Stimulated activated CD4-positive, alpha-beta T cell treated with anti-CD3 and anti-CD28 coated beads, Interleukin-4, amount 100 ng/mL, for 4 hours (primary cell): ENCODE measurements around the gene ARMH1.
"Not testable (repeated sequence)": the region's sequence is repeated elsewhere in the genome, so short reads cannot be mapped to it uniquely, and the experiment has no call there.

Experiments
- DNase-seq, 2 experiments: peaks; one replicate each; pipeline ENCODE4 v3.0.0-alpha.2; 2020

ARMH1 gene

DNA sequence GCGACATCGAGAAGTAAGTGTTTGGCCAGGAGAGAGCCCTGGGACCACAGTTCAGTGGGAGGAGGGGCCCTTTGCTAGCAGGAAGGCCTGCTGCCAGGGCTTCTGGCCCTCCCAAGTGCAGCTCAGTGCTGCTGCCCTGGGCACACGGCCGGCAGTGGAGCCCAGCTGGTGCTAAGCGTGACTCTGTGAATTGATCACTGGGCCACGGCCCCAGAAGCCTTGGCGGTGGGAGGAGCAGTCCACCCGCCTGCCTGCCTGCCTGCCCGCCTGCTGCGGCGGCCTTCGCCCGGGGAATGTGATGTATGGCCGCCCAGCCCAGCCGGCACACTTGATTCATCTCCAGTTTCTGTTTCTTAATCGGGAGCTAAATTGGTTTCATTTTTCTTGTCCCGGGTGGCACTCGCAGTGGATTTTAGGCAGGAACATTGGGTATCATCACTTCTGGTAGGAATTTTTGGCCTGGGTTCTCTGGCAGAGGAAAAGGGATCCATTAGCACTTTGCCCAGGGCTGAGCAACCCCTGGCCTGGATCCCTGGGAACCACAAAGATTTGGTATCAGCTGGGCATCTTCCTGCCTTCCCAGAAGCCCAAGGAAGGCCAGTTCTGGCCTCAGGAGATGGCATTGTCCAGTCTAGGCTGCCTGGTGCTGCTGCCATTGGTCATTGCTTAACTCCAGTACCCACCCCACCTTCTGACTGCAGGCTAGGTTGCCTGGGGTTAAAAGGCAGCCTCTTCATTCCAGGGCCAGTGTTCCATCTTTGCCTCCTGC is 28.9 kb upstream of the ARMH1 start:
- DNase-seq = no peak

- no peak for DNase-seq
Measured at GRCh38 chr1:44646261-44647110, 28.0 kb upstream of the ARMH1 start.

GRCh38 chr1:44647896-44648295 is 26.6 kb upstream of the ARMH1 start:
- DNase-seq = no peak

DNA sequence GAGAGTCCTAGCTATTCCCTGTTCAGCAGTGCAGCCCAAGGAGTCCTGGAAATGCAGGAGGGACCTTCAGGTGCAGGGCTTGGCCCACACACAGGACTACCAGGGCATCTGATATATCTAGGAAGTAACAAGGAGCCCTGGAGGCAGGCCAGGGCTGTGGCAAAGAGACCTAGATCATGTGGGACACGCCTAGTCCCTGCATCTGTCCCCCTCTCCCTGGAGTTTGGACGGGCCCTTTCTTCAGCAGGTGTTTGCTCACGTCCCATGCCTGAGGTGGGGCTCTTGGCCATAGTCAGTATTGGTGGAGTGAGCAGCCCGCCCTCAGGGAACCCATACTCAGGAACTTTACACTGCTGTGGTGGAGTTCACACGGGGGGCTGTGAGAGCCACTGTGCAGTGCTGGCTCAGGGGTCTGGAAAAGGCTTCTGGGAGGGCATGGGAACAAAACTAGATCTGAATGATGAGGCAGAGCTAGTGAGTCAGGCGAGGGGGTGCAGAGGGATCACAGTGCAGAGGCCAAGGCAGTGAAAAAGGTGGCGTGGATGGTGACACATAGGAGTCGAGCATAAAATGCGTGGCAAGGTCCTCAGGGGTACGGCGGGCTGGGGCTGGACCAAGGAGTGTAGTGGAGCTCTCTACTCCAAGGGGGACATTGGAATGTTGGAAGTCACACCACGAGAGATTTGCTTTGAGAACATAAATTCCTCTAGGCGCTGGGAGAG is 25.8 kb upstream of the ARMH1 start:
- no peak for DNase-seq

DNA sequence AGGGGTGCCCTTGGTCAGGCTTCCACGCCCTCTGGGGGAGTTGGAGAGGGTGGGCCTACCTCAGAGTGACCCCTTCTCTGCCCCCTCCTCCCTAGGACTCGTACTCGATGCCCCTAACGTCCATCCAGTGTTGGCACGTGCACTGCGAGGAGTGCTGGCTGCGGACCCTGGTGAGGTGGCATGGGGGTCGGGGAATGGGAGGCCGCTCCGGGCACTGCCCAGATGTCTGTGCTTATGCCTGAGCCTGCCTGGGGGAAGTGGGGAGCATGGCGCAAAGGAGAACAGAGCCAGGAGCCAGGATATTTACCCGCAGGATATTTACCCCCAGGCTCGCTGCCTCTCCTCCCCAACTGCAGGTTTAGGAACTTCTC is 24.7 kb upstream of the ARMH1 start:
- no peak for DNase-seq

DNA sequence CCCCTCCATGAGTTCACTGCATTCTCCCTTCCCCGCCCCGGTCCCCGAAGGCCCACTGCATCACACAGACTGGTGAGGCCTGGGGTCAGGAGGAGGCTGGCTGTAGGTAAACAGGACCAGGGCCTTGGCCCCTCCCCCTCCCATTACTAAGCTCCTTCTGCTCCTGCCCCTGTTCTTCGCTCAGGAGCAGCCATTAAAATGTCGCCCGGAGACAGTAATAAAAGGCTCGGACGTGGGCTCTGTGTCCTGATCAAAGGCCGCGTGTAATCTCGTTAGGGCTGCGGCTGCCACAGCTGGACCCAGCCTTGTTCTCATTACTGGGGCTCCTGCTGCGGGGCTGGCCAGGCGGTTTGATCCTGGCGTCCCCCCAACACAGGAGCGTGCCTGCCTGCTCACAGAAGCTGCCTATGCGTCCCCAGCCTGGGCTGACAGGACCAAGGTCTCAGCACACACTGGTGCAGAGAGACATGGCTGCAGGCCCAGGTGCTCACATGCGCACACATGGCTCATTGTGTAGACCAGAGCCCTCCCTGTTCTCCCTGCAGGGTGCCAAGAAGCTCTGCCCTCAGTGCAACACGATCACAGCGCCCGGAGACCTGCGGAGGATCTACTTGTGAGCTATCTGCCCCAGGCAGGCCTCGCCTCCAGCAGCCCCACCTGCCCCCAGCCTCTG is 24.2 kb upstream of the ARMH1 start:
- DNase-seq = no peak

DNA sequence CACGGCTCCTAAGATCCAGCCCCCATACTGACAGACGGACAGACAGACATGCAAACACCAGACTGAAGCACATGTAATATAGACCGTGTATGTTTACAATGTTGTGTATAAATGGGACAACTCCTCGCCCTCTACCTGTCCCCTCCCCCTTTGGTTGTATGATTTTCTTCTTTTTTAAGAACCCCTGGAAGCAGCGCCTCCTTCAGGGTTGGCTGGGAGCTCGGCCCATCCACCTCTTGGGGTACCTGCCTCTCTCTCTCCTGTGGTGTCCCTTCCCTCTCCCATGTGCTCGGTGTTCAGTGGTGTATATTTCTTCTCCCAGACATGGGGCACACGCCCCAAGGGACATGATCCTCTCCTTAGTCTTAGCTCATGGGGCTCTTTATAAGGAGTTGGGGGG is 23.4 kb upstream of the ARMH1 start:
- DNase-seq = no peak

- DNase-seq = peak; percentile 69 to 72
Measured at GRCh38 chr1:44652445-44653106, 21.9 kb upstream of the ARMH1 start.

GRCh38 chr1:44653107-44653964 is 21.2 kb upstream of the ARMH1 start:
- DNase-seq = no peak

DNA sequence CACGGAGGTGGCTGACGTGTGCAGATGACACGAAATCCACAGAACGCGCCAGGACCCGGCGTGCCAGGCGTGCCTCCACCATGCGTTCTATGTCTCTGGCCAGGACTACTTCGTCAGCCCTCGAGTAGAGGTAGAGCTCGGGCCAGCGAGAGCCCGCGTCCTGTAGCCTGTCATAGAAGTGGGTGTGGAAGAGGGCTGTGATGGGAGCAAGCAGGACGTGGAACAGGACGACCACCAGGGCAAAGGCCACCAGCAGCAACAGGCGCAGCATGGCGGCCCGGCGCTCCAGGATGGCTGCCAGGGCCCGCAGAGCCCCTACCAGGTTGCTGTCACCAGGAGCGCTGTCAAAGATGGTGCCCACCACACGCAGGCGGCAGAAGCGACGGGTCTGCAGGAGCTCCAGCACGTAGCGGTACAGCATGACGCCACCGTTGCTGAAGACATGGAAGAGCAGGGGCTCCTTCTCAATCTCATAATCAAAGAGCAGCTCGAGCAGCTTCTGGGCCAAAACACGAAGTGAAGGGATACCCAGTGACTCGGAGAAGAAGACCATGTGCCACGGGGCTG is 19.8 kb upstream of the ARMH1 start:
- no peak for DNase-seq

- no peak for DNase-seq
Measured at GRCh38 chr1:44655609-44656008, 18.9 kb upstream of the ARMH1 start.

DNA sequence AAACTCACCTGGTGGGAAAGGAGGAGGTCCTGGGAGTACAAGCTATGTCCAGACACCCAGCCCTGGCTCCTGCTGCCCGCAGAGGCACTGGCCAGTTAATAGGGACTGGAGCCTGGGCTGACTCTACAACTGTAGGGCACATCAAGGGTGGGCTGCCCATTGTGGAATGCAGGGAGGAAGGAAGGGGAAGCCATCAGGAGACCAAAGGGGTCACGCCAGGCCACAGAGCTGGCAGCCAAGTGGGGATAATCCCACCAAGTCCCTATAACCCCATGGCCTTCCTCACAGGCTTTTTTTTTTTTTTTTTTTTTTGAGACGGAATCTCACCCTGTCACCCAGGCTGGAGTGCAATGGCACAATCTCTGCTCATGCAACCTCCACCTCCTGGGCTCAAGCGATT is 14.9 kb upstream of the ARMH1 start:
- DNase-seq = no peak

DNA sequence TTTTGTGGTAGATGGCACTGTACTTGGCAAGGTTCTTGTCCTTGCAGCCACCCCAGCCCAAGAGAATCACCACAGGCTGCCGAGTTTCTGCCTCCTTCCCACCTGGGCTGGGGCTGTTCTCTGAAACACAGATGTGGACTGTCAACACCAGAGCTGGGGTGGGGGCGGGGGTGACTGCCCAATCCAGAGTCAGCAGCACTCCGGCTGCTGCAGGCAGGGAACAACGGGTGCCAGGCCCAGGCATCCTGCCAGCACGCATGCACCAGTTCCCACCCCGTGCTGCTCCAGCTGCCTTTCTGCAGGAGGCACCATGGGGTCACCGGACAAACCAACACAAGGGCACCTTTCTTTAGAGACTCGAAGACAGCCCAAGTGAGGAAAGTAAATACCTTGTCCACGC is 14.3 kb upstream of the ARMH1 start:
- no peak for DNase-seq

DNA sequence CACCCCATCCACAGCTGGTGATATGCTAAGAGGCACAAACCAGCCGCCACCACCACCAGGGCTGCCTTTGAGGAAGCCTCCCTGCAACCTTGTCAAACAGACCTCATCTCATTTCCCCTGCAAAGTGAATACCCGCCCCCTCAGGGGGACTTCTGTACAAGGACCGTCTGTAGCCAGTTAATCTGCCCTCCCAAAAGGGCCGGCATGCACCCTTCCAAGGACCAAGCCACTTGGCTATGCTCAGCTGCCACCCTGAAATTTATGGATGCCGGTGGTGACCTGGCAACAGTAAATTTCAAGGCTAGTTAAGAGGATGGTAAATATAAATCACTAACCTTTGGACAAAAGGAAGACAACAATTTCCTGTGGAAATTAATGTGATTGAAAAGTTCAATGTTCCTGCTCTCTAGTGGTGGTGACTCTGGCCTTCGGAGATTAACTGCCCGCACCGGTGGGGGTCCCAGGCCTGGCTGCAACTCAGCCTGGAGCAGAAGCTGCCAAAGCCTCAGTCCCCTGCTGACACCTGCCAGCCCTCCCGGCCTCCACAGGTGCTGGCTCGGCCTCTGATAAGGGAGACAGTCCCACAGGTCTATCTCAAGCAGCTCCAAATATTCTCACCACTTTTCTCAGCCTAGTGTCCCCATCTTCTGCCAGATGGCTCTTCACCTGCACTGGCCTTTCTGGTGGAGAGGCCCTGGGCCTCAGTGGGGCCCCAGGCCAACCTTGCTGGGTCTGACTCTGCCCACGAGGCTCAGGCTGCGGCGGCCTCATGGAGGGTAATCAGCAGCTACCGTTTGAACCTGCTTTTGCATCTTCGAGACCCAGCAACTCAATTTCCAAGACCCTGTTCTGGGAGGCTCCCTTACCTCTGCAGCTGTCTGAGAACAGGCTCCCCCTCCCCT is 12.5 kb upstream of the ARMH1 start:
- no peak for DNase-seq

DNA sequence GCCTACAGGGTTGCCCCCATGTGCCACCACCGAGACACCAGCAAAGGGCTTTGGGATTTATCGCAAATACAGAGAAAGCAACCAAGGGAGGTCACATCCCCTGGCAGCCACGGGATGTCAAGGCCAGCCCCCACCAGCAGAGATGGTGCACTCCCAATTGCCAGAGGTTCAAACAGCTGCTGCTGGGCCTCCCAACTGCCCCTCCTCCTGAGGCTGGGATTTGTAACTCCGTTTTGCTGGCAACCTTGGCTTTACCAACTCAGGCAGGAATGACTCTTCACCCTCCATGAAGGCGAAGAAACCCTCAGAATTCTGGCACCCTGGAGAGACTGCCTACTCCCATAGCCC is 11.9 kb upstream of the ARMH1 start:
- no peak for DNase-seq

- no peak for DNase-seq
Measured at GRCh38 chr1:44663417-44663816, 11.1 kb upstream of the ARMH1 start.

DNA sequence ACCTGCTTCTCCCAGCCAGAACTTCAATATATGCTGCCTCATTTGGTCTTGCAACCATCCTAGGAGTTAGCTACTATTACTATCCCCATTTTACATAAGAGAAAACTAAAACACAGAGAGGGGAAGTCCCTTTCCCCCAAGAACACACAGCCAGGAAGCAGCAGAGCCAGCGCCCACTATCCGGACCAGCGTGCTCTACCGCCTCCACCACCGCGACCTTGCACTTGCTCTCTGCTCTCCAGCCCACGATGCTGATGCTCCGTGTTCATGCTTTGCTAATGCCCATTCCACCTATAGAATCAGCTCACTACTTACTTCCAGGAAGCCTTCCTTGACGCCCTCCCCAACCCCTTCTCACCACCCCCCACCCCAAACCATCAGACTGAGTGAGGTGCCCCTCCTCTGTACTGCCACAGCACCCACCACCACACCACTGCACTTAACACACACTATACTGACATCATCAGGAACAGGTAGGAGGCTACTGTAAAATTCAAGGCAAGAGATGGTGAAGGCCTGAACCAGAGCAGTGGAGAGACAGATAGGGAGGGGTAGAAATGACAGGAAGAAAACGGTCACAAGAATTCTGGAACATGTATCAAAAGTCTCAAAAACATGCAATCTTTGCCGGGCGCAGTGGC is 9.7 kb upstream of the ARMH1 start:
- DNase-seq = peak; percentile 42 to 60

GRCh38 chr1:44666719-44667118 is 7.8 kb upstream of the ARMH1 start:
- DNase-seq = not testable (repeated sequence)

DNA sequence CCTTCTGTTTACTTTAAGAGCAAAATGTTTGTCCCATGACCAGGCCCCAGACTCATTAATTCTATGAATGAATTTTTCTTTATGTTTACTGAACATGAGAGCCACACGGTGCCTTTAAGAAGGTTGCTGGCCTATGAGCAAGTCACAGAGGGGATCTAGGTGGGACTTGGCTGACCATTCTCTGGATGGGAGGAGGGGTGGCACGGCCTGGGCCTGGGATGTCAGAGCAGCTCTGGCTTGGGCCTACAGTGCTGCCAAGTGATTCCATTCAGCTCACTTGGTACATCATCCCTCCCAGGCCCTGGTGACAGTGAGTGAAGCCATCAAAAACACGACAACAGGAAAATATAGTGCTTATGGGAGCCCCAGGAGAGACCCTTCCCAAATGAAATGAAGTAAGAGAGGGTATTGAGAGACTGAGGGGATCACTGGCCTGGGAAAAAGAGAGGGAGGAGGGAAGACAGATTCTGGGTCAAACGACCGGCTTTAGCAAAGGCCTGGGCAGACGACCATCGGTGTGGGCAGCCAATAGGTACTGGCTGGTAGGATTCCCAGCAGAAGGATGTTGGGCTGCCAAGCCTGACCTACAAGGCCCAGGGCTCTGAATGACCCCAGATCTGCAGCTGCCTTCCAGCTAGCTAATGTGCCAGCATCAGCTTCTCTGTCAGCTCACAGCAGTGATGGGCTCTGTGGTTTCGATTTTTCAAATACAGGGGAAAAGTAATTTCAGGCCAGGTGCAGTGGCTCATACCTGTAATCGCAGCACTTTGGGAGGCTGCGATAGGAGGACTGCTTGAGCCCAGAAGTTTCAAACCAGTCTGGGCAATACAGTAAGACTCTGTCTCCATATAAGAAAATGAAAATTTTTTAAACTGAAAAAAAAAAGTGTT is 3.5 kb upstream of the ARMH1 start:
- no peak for DNase-seq
